NCI-H69 (cell line): ENCODE measurements around the gene TNFRSF8.
"Not testable (repeated sequence)": the region's sequence is repeated elsewhere in the genome, so short reads cannot be mapped to it uniquely, and the experiment has no call there.

Experiments
- DNase-seq: peaks from one replicate; lab custom pipeline; 2025; lab: John Stamatoyannopoulos, UW

TNFRSF8 gene

DNA sequence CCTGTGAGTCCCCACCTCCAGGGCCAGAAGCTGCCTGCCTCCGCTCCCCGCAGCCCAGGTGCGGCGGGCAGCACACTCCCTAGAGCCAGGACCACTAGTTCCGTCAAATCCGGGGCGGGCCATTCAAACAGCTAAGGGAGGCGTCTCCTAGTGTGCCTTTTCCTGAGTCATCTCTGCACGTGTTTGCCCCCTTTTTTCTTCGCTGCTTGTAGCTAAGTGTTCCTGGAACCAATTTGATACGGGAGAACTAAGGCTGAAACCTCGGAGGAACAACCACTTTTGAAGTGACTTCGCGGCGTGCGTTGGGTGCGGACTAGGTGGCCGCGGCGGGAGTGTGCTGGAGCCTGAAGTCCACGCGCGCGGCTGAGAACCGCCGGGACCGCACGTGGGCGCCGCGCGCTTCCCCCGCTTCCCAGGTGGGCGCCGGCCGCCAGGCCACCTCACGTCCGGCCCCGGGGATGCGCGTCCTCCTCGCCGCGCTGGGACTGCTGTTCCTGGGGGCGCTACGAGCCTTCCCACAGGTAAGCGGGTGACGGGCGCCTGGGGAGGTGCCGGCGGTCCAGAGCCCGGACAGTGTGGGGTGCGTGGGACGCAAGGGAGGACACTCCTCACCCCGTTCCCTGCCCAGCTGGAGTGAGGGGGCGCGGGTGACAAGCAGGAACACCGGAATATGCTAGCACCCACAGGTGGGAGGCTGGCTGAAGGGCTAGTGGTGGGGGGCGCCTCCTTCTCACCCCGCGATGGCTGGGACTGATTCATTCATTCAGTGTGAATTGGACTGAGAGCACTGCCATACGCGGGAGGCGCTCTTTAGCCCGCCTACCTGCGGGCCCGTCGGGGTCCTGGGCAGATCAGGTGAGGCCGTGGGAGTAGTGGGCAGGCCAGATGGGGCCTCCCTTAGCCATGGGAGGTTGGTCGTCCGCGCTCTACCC is at the start of gene TNFRSF8:
TSS of gene TNFRSF8 (plus strand) at position 163 of the 932 bp plus-strand sequence. CDS start at position 459, 296 bp downstream.
- DNase-seq, result peak; percentile 42

DNA sequence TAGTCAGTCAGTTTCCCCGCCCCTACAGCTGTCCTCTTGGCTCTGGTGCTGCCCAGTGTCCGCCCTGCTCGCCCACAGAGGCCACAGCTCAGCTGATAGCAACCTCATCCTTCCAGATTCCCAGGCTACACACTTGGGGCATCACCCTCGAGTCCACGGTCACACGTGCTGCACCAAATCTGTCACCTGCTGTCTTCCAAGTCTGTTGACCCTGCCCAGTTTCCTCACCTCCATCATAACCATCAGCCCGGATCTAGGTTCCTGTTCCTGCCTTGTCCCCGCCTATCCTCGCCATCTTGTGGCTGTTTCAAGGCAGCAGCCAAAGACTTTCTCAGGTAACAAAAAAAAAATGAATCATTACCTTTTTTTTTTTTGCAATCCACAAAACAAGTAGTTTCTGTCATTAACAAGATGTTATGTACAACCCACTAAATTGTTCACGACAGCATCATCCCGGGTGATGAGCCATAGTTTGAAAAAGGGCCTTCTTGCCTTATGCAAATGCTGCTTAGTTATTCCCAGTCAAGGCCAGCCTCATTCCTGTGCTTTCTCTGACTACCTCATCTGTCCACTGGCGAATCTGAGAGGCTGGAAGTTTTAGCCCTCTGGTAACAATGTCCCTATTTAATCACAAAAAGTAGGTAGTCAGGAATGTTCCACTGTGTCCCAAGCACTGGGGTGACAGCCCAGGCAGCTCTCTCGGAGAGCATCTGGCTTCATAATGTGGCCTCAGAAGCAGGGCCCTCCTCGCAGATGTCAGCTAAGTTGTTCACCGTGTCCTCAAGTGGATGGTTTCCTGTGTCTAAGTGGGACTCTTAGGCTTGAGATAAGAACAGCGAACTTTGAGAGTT is 48.7 kb upstream of the TNFRSF8 start:
- DNase-seq, result no peak

- DNase-seq, result no peak
These were observed 48.1 kb upstream of the TNFRSF8 start for GRCh38 chr1:12015001-12015491.

GRCh38 chr1:12015499-12015898 is 47.6 kb upstream of the TNFRSF8 start:
- DNase-seq, result no peak

- no peak for DNase-seq
These were observed 46.9 kb upstream of the TNFRSF8 start for GRCh38 chr1:12016182-12016581.

DNA sequence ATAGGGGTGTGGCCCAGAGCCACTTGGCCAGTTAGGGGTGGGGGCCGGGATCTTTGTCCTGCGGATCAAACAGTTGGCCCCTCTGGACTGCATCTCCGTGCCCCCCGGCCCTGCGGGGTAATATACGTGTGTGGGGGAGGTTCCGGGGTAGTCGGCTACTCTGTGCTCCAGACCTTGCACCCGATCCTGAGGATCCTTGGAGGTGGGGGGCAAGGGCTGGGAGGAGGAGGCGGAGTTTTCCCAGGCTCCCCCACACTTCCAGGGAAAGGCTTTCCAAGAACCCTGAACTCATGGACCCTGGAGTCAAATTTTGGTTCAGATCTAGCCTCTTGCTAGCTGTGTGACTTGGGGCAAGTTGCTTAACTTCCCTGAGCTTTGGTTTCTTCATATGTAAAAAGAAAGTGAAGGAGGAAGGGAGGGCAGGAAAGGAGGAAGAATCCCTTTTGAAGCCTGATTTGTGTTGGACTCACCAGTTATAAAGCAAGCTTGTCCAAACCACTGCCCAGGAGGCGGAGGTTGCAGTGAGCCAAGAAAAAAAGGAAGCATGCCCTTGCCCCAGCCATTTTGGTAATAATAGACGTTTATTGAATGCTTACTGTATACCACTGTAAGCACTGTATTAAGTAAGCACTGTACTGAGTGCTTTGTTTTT is 43.1 kb upstream of the TNFRSF8 start:
- DNase-seq, result peak; percentile 27

- no peak for DNase-seq
These were observed 41.5 kb upstream of the TNFRSF8 start for GRCh38 chr1:12021616-12022015.

GRCh38 chr1:12022036-12022435 is 41.1 kb upstream of the TNFRSF8 start:
- DNase-seq, result no peak

DNA sequence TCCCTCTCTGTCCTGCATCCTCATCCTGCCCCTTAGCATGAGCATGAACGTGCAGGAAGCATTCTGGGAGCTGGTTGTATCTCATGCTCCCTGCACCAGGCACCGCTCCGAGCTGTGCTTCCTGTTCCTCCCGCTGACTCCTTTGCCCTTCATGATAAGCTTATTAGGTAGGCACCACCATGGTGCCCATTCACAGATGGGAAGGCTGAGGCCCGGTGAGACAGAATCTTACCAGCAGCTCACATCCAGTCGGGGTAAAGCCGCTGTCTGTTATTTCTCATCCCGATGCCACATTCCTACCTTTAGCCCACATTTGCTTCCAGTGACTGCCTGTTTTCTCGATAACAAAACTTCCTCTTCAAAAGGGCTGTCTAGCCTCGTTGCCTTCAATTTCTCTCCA is 36.5 kb upstream of the TNFRSF8 start:
- DNase-seq, result no peak

GRCh38 chr1:12028248-12028647 is 34.9 kb upstream of the TNFRSF8 start:
- DNase-seq, result no peak

GRCh38 chr1:12028957-12029511 is 34.1 kb upstream of the TNFRSF8 start:
- no peak for DNase-seq

- DNase-seq, result no peak
These were observed 33.3 kb upstream of the TNFRSF8 start for GRCh38 chr1:12029720-12030339.

DNA sequence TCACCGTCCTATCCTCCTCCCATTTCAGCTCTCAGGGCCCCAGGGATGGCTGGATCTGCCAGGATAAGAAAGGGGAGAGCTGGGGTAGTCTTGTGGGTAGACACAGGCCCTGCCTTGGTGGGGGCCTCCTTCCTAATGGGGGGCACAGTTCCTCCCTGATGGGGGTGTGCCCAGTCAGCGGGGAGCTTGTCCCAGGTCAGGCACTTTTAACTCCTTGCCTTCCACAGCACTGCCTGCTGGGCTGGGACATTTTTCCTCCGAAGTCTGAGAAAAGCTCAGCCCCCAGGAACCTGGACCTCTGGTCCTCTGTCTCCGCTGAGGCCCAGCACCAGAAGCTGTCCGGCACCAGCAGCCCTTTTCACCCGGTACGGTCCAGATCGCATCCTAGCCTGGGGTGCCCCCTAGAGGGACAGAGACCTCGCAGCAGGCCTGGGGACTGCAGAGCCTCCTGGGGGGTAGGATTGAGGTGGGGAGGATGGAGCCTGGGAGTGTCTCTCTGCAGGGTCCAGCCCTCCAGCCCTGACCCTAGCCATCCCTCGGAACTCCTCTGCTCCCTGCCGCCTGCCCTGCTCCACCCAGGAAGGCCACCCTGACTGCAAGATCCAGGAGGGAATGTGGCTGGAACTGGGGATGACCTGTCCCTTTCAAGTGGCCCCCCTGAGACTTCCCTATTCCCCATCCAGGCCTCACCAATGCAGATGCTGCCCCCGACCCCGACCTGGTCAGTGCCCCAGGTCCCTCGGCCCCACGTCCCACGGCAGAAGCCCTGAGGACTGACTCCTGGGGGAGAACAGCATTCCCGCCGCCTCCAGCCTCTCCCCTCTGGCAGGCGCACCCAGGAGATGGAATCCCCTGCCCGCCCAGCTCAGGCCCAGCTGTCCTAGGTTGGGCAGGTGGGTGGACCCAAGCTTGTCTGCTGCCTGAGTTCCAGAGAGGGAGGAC is 31.8 kb upstream of the TNFRSF8 start:
- no peak for DNase-seq

- DNase-seq, result no peak
These were observed 30.9 kb upstream of the TNFRSF8 start for GRCh38 chr1:12032161-12032621.

DNA sequence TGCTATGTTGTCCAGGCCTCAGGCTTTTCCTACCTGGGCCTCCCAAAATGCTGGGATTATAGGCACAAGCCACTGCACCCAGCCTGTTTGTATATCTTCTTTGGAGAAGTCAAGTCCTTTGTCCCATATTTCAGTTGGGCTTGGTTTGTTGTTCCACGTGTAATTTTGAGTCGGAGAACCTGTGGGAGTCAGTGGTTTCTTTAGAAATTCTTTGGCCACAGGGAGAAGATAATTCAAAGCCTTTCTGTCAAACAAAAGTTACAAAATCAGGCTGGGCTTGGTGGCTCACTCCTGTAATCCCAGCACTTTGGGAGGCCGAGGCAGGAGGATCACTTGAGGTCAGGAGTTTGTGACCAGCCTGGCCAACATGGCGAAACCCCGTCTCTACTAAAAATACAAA is 29.7 kb upstream of the TNFRSF8 start:
- not testable (repeated sequence) for DNase-seq

DNA sequence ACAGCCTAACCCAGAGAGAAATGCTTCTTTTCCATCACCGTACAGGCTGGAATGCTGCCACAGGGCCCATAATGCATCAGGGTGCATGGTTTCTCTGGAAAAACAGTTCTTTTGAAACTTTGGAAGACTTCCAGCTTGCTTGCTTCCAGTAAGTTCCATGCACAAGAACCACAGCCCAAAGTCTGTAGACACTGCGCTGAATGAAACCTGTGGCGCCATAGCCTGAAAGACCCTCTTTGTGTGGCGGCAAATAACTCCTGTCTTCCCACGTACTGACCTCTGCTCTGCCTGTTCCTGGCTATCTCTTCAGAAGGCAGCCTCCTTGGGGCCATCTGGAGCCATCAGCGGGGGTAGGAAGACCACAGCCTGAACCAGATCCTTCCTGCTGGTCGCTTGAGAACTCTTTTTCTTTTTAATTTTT is 28.7 kb upstream of the TNFRSF8 start:
- no peak for DNase-seq

GRCh38 chr1:12035312-12035711 is 27.8 kb upstream of the TNFRSF8 start:
- DNase-seq, result no peak

DNA sequence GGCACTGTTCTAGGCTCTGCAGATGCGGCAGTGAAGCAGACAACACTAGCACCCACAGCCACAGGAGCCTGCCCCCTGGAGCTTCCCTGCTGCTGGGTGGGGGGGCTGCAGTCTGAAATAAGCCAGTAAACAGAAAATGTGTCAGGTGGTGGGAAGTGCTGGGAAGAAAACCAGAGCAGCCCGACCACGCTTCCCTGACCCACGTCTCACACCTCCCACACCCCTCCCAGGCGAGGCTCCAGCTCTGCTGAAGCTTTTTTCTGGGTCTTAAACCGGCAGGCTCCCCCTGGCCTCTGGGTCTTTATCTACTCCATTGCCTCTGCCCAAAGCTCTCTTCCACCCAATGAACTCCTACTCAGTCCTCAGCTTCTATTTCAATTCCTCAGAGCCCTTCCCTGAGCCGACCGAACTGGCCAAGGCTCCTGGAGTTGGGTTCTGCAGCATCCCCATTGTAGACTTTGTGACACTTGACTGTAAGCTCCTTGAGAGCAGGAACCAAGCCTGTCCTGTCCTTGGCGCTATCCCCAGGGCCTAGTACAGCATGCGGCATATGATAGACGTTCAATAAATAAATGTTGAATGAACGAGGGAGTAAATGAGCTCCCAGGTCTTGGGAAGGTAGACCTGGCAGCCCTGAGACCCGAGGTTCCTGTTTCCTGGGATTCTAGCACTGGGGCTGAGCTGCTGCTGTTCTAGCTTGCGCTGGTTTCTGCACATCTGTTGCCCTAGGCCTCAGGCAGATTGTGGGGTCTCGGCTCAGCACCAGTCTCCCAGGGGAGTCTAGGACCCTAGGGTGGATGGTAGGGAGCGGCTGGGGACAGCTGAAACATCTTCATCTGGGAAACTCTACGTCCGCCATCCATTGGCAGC is 25.4 kb upstream of the TNFRSF8 start:
- DNase-seq, result no peak
